ENCODE data around the gene DPP8. TPM values are rescaled to one million over a fixed set of nuclear protein-coding genes. Genes with fewer than 3 reads are reported as not detected.

Gene DPP8
- polyA plus RNA-seq, 1 donor from 2014 or later, result 18.6 TPM

GRCh38 chr15:65409036-65409631 is 108.4 kb downstream of the DPP8 start:
- peaks cover 5% of the 10 kb centered on the region for H3K79me2 ChIP-seq (replicated peaks; ENCODE audit: insufficient read depth, low read length)

GRCh38 chr15:65408324-65409035 is 109.0 kb downstream of the DPP8 start:
- Histone ChIP-seq H3K9ac (ENCODE audit: low read length) (no peak overlapping the region), H3K79me2 (replicated peaks; ENCODE audit: insufficient read depth, low read length) (peaks cover 4% of the 10 kb centered on the region)

More at GRCh38 chr15:65409036-65409631, 108.4 kb downstream of the DPP8 start:
- Histone ChIP-seq H3K36me3 (ENCODE audit: insufficient read depth, low read length) (no peaks in the 10 kb centered on the region), H3K9me2 (ENCODE audit: insufficient read depth, low read length) (no peaks in the 10 kb centered on the region), H3K27me3 (ENCODE audit: insufficient read depth, low read depth, low read length) (no peaks in the 10 kb centered on the region), H3K9ac (ENCODE audit: low read length) (no peak overlapping the region), H3K27ac (ENCODE audit: low read length) (no peak overlapping the region), H3F3A (ENCODE audit: insufficient read depth, low read length, poor library complexity, severe bottlenecking) (no peaks in the 10 kb centered on the region), H3K4me3 (ENCODE audit: low read length) (no peak overlapping the region), H3K9me3 (ENCODE audit: low read length) (no peaks in the 10 kb centered on the region), H4K20me1 (ENCODE audit: insufficient read depth) (no peaks in the 10 kb centered on the region), H2AFZ (ENCODE audit: low read depth, low read length) (no peak overlapping the region), H3K4me2 (ENCODE audit: low read length) (no peak overlapping the region)
- TF ChIP-seq, protein P1, sequence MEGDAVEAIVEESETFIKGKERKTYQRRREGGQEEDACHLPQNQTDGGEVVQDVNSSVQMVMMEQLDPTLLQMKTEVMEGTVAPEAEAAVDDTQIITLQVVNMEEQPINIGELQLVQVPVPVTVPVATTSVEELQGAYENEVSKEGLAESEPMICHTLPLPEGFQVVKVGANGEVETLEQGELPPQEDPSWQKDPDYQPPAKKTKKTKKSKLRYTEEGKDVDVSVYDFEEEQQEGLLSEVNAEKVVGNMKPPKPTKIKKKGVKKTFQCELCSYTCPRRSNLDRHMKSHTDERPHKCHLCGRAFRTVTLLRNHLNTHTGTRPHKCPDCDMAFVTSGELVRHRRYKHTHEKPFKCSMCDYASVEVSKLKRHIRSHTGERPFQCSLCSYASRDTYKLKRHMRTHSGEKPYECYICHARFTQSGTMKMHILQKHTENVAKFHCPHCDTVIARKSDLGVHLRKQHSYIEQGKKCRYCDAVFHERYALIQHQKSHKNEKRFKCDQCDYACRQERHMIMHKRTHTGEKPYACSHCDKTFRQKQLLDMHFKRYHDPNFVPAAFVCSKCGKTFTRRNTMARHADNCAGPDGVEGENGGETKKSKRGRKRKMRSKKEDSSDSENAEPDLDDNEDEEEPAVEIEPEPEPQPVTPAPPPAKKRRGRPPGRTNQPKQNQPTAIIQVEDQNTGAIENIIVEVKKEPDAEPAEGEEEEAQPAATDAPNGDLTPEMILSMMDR (IDR thresholded peaks at IDR 0.05; ENCODE audit: poor library complexity, severe bottlenecking), result no peak
- TF ChIP-seq POLR2AphosphoS5 (IDR thresholded peaks at IDR 0.05), result no peak
- TF ChIP-seq TAF1 (IDR thresholded peaks at IDR 0.05; ENCODE audit: low read depth), result no peak
- no peak for TF ChIP-seq EZH2 (IDR thresholded peaks at IDR 0.05; ENCODE audit: borderline replicate concordance, insufficient read depth, low read length, poor library complexity, severe bottlenecking)

GRCh38 chr15:65406424-65407000 is 111.0 kb downstream of the DPP8 start:
- Histone ChIP-seq H3K36me3 (ENCODE audit: insufficient read depth, low read length) (no peaks in the 10 kb centered on the region), H2AFZ (ENCODE audit: low read depth, low read length) (no peak overlapping the region), H3K79me2 (replicated peaks; ENCODE audit: insufficient read depth, low read length) (no peaks in the 10 kb centered on the region), H3K9me2 (ENCODE audit: insufficient read depth, low read length) (no peaks in the 10 kb centered on the region), H3K4me2 (ENCODE audit: low read length) (no peak overlapping the region), H3K9ac (ENCODE audit: low read length) (no peak overlapping the region), H3F3A (ENCODE audit: insufficient read depth, low read length, poor library complexity, severe bottlenecking) (no peaks in the 10 kb centered on the region), H3K27ac (ENCODE audit: low read length) (no peak overlapping the region), H3K4me3 (ENCODE audit: low read length) (no peak overlapping the region), H3K9me3 (ENCODE audit: low read length) (no peaks in the 10 kb centered on the region), H4K20me1 (ENCODE audit: insufficient read depth) (no peaks in the 10 kb centered on the region), H3K27me3 (ENCODE audit: insufficient read depth, low read depth, low read length) (no peaks in the 10 kb centered on the region)
- TF ChIP-seq REST (IDR thresholded peaks at IDR 0.05; ENCODE audit: borderline replicate concordance), result no peak
- TF ChIP-seq RAD21 (conservative IDR thresholded peaks at IDR 0.05), result no peak
- no peak for TF ChIP-seq POLR2AphosphoS5 (IDR thresholded peaks at IDR 0.05)

More at GRCh38 chr15:65408324-65409035, 109.0 kb downstream of the DPP8 start:
- Histone ChIP-seq H3F3A (ENCODE audit: insufficient read depth, low read length, poor library complexity, severe bottlenecking) (no peaks in the 10 kb centered on the region), H3K9me3 (ENCODE audit: low read length) (no peaks in the 10 kb centered on the region), H3K9me2 (ENCODE audit: insufficient read depth, low read length) (no peaks in the 10 kb centered on the region), H3K4me2 (ENCODE audit: low read length) (no peak overlapping the region), H2AFZ (ENCODE audit: low read depth, low read length) (no peak overlapping the region), H3K36me3 (ENCODE audit: insufficient read depth, low read length) (no peaks in the 10 kb centered on the region), H3K4me3 (ENCODE audit: low read length) (no peak overlapping the region), H3K27ac (ENCODE audit: low read length) (no peak overlapping the region), H4K20me1 (ENCODE audit: insufficient read depth) (no peaks in the 10 kb centered on the region), H3K27me3 (ENCODE audit: insufficient read depth, low read depth, low read length) (no peaks in the 10 kb centered on the region)
- TF ChIP-seq EP300 (conservative IDR thresholded peaks at IDR 0.05; ENCODE audit: poor library complexity, severe bottlenecking), result no peak
- TF ChIP-seq SMC3 (conservative IDR thresholded peaks at IDR 0.05; ENCODE audit: poor library complexity), result no peak
- no peak for TF ChIP-seq POLR2AphosphoS5 (IDR thresholded peaks at IDR 0.05)
